ENCODE measurements around the gene MYRIP. TPM values are rescaled to one million over a fixed set of nuclear protein-coding genes. Genes with fewer than 3 reads are reported as not detected.

The MYRIP gene
- total RNA-seq, 1 experiment from 2014 or later = 19.0 TPM

DNA sequence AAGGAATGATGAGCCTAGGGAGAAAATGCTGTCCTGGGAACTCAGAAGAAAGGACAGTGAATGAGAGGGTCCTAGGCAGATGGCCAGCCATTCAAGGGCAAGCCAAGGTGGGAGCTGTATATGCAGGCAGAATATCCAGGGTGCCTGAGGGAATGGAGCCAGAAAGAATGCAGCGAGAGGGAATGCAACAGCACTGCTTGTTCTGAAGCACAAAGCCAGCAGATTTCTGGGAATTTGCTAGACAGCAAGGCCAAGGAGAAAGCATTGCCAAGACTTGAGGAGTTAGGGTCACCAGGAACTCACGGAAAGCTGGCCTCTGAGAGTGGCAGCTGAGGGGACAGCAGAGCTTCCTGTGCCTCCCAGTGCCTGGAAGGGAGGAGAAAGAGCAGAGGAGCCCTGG, 200.6 kb downstream of the MYRIP start:
- Histone ChIP-seq H3K4me3 (ENCODE audit: low read length) (no peak overlapping the region), H3K9me3 (ENCODE audit: low read length) (no peaks in the 10 kb centered on the region), H3K9me2 (replicated peaks; ENCODE audit: insufficient read depth, low read length) (no peaks in the 10 kb centered on the region), H3K27me3 (ENCODE audit: low read length) (no peaks in the 10 kb centered on the region), H2AFZ (ENCODE audit: low read length) (no peak overlapping the region), H3K79me2 (ENCODE audit: low read length) (peaks cover 27% of the 10 kb centered on the region), H3K27ac (ENCODE audit: low read length) (no peak overlapping the region), H3K4me1 (ENCODE audit: low read length) (no peaks in the 10 kb centered on the region), H4K20me1 (ENCODE audit: insufficient read depth, low read depth, low read length) (no peaks in the 10 kb centered on the region), H3K4me2 (ENCODE audit: low read depth, low read length, poor library complexity, severe bottlenecking) (no peak overlapping the region), H3K9ac (ENCODE audit: low read length) (no peak overlapping the region), H3K36me3 (ENCODE audit: insufficient read depth, low read length) (no peaks in the 10 kb centered on the region)
- no peak for DNase-seq

DNA sequence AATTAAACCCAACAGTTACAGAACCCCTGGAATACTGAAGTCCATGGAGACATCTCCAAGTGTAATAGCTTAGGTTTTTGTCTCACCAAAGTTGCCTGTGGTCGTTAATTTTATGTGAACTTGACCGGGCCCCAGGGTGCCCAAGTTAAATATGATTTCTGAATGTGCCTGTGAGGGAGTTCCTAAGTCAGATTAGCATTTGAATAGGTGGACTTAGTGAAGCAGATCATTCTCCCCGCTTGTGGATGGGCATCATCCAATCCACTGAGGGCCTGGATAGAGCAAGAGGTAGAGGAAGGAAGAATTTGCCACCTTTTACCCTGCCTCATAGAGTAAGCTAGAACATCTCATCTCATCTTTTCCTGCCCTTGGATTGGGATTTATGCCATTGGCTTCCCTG, 203.0 kb downstream of the MYRIP start:
- DNase-seq = no peak
- Histone ChIP-seq H3K4me1 (ENCODE audit: low read length) (no peaks in the 10 kb centered on the region), H3K9me2 (replicated peaks; ENCODE audit: insufficient read depth, low read length) (no peaks in the 10 kb centered on the region), H3K9me3 (ENCODE audit: low read length) (no peaks in the 10 kb centered on the region), H3K9ac (ENCODE audit: low read length) (no peak overlapping the region), H4K20me1 (ENCODE audit: insufficient read depth, low read depth, low read length) (no peaks in the 10 kb centered on the region), H3K4me2 (ENCODE audit: low read depth, low read length, poor library complexity, severe bottlenecking) (no peak overlapping the region), H3K36me3 (ENCODE audit: insufficient read depth, low read length) (no peaks in the 10 kb centered on the region), H3K4me3 (ENCODE audit: low read length) (no peak overlapping the region), H3K27me3 (ENCODE audit: low read length) (no peaks in the 10 kb centered on the region), H3K79me2 (ENCODE audit: low read length) (peaks cover 23% of the 10 kb centered on the region), H2AFZ (ENCODE audit: low read length) (no peak overlapping the region), H3K27ac (ENCODE audit: low read length) (no peak overlapping the region)

DNA sequence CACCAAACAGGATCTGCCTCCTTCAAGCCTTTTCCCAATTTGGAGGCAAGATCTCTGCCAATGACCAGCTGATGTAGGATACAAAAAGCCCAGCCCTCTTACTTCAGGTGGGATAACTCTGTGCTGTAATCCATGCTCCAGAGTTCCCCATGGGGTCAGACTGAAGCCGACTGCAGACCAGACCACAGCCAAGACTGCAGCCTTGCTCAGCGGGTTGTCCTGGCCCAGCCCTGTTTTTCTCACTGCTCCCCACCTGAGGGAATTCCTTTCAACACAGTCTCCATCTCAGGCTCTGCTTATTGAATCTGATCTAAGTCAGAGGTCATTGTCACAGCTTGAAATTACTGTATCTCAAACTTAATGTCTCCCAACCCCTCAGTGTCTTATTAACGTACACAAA, 207.0 kb downstream of the MYRIP start:
- Histone ChIP-seq H3K79me2 (ENCODE audit: low read length) (peaks cover 39% of the 10 kb centered on the region), H2AFZ (ENCODE audit: low read length) (no peak overlapping the region), H3K9me2 (replicated peaks; ENCODE audit: insufficient read depth, low read length) (no peaks in the 10 kb centered on the region), H3K9ac (ENCODE audit: low read length) (no peak overlapping the region), H3K4me2 (ENCODE audit: low read depth, low read length, poor library complexity, severe bottlenecking) (no peak overlapping the region), H3K4me1 (ENCODE audit: low read length) (no peaks in the 10 kb centered on the region), H3K4me3 (ENCODE audit: low read length) (no peak overlapping the region), H3K36me3 (ENCODE audit: insufficient read depth, low read length) (no peaks in the 10 kb centered on the region), H4K20me1 (ENCODE audit: insufficient read depth, low read depth, low read length) (no peaks in the 10 kb centered on the region), H3K27me3 (ENCODE audit: low read length) (no peaks in the 10 kb centered on the region), H3K9me3 (ENCODE audit: low read length) (no peaks in the 10 kb centered on the region), H3K27ac (ENCODE audit: low read length) (no peak overlapping the region)
- no peak for DNase-seq

DNA sequence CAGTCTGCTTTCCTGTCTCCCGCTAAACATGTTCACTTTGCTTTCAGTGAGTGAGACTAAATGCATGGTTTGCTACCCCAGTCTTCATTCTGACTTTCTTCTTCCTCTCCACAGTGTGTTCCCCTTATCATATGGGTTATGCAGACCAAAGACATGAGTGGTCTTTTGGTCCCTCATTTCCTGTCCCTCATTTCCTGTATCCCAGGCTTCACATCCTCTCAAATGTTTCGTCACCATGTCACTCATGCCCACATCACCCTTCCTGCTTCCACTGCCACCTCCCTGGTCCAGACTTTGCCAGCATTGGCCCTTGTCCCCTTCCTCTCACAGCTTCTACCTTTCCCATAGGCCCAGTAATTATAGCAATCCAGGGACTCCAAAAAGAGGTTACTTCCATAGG, 209.0 kb downstream of the MYRIP start:
- H3K9me3 ChIP-seq (ENCODE audit: low read length) = no peaks in the 10 kb centered on the region
- no peaks in the 10 kb centered on the region for H3K9me2 ChIP-seq (replicated peaks; ENCODE audit: insufficient read depth, low read length)
- peaks cover 47% of the 10 kb centered on the region; the same call in 1 of the 2 replicates for H3K79me2 ChIP-seq (ENCODE audit: low read length)
- no peaks in the 10 kb centered on the region for H3K27me3 ChIP-seq (ENCODE audit: low read length)
- no peak overlapping the region for H3K27ac ChIP-seq (ENCODE audit: low read length)
- no peak overlapping the region for H3K4me2 ChIP-seq (ENCODE audit: low read depth, low read length, poor library complexity, severe bottlenecking)
- DNase-seq = no peak
- H3K4me1 ChIP-seq (ENCODE audit: low read length) = no peaks in the 10 kb centered on the region
- no peak overlapping the region for H3K4me3 ChIP-seq (ENCODE audit: low read length)
- no peaks in the 10 kb centered on the region for H3K36me3 ChIP-seq (ENCODE audit: insufficient read depth, low read length)
- no peaks in the 10 kb centered on the region for H4K20me1 ChIP-seq (ENCODE audit: insufficient read depth, low read depth, low read length)
- no peak overlapping the region for H3K9ac ChIP-seq (ENCODE audit: low read length)
- H2AFZ ChIP-seq (ENCODE audit: low read length) = no peak overlapping the region

DNA sequence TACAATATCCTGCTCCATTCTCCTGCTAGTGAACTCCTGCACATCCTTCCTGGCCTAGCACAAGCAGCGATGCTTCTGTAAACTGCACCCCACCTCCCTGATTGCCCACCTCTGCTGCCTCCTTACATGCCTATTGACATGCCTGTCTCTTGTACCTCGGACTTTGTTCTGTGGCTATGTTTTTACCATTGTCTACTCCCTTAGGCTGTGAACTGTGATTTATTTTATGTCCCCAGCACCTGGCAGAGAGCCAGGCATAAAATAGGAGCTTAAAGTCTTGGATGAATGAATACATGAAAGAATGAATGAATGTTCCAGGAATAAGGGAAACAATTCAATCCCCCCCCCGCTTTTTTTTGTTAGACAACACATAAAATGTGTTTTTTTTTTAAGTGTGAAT, 210.0 kb downstream of the MYRIP start:
- no peaks in the 10 kb centered on the region for H4K20me1 ChIP-seq (ENCODE audit: insufficient read depth, low read depth, low read length)
- DNase-seq = no peak
- no peaks in the 10 kb centered on the region; the same call in 1 of the 2 replicates for H3K9me3 ChIP-seq (ENCODE audit: low read length)
- H3K4me1 ChIP-seq (ENCODE audit: low read length) = no peaks in the 10 kb centered on the region
- no peaks in the 10 kb centered on the region for H3K9me2 ChIP-seq (replicated peaks; ENCODE audit: insufficient read depth, low read length)
- no peak overlapping the region for H3K27ac ChIP-seq (ENCODE audit: low read length)
- H3K4me3 ChIP-seq (ENCODE audit: low read length) = no peak overlapping the region
- no peaks in the 10 kb centered on the region for H3K27me3 ChIP-seq (ENCODE audit: low read length)
- no peak overlapping the region for H3K4me2 ChIP-seq (ENCODE audit: low read depth, low read length, poor library complexity, severe bottlenecking)
- H3K9ac ChIP-seq (ENCODE audit: low read length) = no peak overlapping the region
- no peak overlapping the region for H2AFZ ChIP-seq (ENCODE audit: low read length)
- peaks cover 42% of the 10 kb centered on the region; the same call in 1 of the 2 replicates for H3K79me2 ChIP-seq (ENCODE audit: low read length)
- H3K36me3 ChIP-seq (ENCODE audit: insufficient read depth, low read length) = no peaks in the 10 kb centered on the region

DNA sequence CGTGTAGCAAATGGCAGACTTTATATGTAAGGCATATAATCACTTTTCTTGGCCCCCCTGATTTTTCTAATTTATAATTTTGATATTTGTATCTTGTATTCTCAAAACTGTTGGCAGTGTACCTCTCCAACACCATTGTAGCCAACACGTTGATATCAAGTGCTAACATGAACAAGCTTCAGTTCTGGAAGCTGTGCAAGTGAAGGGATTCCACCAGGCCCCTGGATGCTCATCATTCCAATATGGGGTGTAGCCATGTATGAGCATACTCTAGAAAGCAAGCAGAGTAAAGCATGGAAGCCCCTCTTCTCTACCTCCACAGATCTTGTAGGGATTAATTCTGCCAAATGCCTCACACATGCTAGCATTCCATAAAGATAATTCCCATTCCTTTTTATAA, 211.3 kb downstream of the MYRIP start:
- no peak overlapping the region for H3K4me2 ChIP-seq (ENCODE audit: low read depth, low read length, poor library complexity, severe bottlenecking)
- DNase-seq = no peak
- no peaks in the 10 kb centered on the region for H3K9me2 ChIP-seq (replicated peaks; ENCODE audit: insufficient read depth, low read length)
- H3K27me3 ChIP-seq (ENCODE audit: low read length) = no peaks in the 10 kb centered on the region
- H3K79me2 ChIP-seq (ENCODE audit: low read length) = peaks cover 47% of the 10 kb centered on the region; the same call in 1 of the 2 replicates
- H3K27ac ChIP-seq (ENCODE audit: low read length) = no peak overlapping the region
- no peak overlapping the region for H3K4me3 ChIP-seq (ENCODE audit: low read length)
- no peaks in the 10 kb centered on the region for H3K36me3 ChIP-seq (ENCODE audit: insufficient read depth, low read length)
- H4K20me1 ChIP-seq (ENCODE audit: insufficient read depth, low read depth, low read length) = no peaks in the 10 kb centered on the region
- no peak overlapping the region for H2AFZ ChIP-seq (ENCODE audit: low read length)
- H3K9me3 ChIP-seq (ENCODE audit: low read length) = no peaks in the 10 kb centered on the region; the same call in 1 of the 2 replicates
- no peaks in the 10 kb centered on the region for H3K4me1 ChIP-seq (ENCODE audit: low read length)
- no peak overlapping the region for H3K9ac ChIP-seq (ENCODE audit: low read length)

DNA sequence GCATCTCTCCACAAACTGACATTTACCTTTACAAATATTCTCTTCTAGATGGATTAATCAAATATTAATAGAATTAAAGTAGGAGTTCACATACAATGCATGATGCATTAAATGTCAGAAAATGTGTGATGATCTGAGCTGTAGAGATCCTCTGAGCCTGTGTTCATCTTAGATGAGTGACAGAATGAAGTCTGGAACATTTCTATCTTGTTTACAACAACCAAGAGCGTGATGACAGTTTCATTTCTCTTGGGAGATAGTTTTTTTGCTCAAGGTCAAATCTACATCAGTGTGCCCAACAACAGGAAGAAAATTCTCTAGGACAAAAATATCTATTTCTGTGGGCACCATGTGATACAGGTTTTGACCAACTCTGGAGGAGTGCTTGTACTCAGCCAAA, 211.9 kb downstream of the MYRIP start:
- H3K9me2 ChIP-seq (replicated peaks; ENCODE audit: insufficient read depth, low read length) = no peaks in the 10 kb centered on the region
- H3K4me1 ChIP-seq (ENCODE audit: low read length) = no peaks in the 10 kb centered on the region
- H3K79me2 ChIP-seq (ENCODE audit: low read length) = peaks cover 47% of the 10 kb centered on the region; the same call in 1 of the 2 replicates
- no peak for DNase-seq
- no peaks in the 10 kb centered on the region for H4K20me1 ChIP-seq (ENCODE audit: insufficient read depth, low read depth, low read length)
- H3K4me2 ChIP-seq (ENCODE audit: low read depth, low read length, poor library complexity, severe bottlenecking) = no peak overlapping the region
- no peak overlapping the region for H3K27ac ChIP-seq (ENCODE audit: low read length)
- no peaks in the 10 kb centered on the region for H3K36me3 ChIP-seq (ENCODE audit: insufficient read depth, low read length)
- no peak overlapping the region for H2AFZ ChIP-seq (ENCODE audit: low read length)
- H3K9me3 ChIP-seq (ENCODE audit: low read length) = no peaks in the 10 kb centered on the region; the same call in 1 of the 2 replicates
- no peak overlapping the region for H3K4me3 ChIP-seq (ENCODE audit: low read length)
- H3K9ac ChIP-seq (ENCODE audit: low read length) = no peak overlapping the region
- H3K27me3 ChIP-seq (ENCODE audit: low read length) = no peaks in the 10 kb centered on the region

DNA sequence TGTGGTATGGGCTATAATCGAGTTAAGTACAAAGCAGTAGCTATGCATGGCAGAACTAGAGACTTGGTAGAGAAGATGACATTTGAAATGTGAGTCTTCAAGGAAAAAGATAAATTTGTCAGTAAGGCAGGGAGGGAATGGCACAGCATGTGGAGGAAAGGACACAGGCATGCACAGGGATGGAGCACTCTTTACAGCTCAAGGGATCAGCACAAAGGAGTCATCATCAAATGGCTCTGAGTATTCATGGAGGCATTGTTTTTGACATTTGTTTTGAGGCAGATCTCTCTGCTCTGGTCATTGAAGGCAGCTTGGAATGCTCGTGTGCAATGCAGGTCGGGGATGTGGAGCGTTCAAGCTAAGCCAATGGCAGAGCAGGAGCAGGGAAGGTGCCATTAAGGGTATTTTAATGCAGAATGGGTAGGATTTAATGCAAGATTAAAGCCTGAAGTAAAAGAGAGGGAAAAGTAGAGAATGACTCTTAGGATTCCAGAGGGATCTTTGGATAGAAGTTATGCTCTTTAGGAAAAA, 213.0 kb downstream of the MYRIP start:
- Histone ChIP-seq H3K9me3 (ENCODE audit: low read length) (no peaks in the 10 kb centered on the region; the same call in 1 of the 2 replicates), H2AFZ (ENCODE audit: low read length) (no peak overlapping the region), H3K4me2 (ENCODE audit: low read depth, low read length, poor library complexity, severe bottlenecking) (no peak overlapping the region), H3K9me2 (replicated peaks; ENCODE audit: insufficient read depth, low read length) (no peaks in the 10 kb centered on the region), H3K4me1 (ENCODE audit: low read length) (peaks cover 8% of the 10 kb centered on the region), H3K27ac (ENCODE audit: low read length) (no peak overlapping the region), H3K79me2 (ENCODE audit: low read length) (peaks cover 43% of the 10 kb centered on the region; the same call in 1 of the 2 replicates), H3K27me3 (ENCODE audit: low read length) (no peaks in the 10 kb centered on the region), H3K36me3 (ENCODE audit: insufficient read depth, low read length) (no peaks in the 10 kb centered on the region), H4K20me1 (ENCODE audit: insufficient read depth, low read depth, low read length) (no peaks in the 10 kb centered on the region), H3K4me3 (ENCODE audit: low read length) (no peak overlapping the region), H3K9ac (ENCODE audit: low read length) (no peak overlapping the region)
- DNase-seq = no peak

Data from Karpas-422 (cell line).